ENCODE results near the gene TEC.
"Not testable (repeated sequence)": the region's sequence is repeated elsewhere in the genome, so short reads cannot be mapped to it uniquely, and the experiment has no call there.

TEC gene

DNA sequence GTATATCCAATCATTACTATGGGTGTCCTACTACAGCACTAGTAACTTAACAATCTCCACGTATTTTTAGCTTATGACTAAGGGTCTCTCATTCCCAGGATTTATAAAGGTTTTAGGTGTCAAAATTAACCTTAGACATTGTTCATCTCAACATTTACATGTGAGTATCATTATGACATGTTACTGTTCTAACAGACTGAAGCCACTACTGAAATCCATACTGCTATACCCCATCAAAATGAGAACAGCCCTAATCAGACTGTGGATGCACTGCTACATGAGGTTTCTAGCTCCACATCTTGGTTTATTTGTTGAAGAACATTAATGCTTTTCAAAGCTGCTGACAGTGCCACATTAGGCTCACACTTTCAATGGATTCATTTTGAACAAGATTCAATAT, 100.0 kb downstream of the TEC start:
- DNase-seq (ENCODE audit: low read depth, low spot score): no peak
- ChIA-PET CTCF (no interaction called here), POLR2A (no interaction called here)
- TF ChIP-seq, protein P1, sequence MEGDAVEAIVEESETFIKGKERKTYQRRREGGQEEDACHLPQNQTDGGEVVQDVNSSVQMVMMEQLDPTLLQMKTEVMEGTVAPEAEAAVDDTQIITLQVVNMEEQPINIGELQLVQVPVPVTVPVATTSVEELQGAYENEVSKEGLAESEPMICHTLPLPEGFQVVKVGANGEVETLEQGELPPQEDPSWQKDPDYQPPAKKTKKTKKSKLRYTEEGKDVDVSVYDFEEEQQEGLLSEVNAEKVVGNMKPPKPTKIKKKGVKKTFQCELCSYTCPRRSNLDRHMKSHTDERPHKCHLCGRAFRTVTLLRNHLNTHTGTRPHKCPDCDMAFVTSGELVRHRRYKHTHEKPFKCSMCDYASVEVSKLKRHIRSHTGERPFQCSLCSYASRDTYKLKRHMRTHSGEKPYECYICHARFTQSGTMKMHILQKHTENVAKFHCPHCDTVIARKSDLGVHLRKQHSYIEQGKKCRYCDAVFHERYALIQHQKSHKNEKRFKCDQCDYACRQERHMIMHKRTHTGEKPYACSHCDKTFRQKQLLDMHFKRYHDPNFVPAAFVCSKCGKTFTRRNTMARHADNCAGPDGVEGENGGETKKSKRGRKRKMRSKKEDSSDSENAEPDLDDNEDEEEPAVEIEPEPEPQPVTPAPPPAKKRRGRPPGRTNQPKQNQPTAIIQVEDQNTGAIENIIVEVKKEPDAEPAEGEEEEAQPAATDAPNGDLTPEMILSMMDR (IDR thresholded peaks at IDR 0.05; ENCODE audit: insufficient read depth, low read length, missing control alignments): no peak
- no peak overlapping the region for H3K4me3 ChIP-seq (ENCODE audit: low read depth, low read length)

DNA sequence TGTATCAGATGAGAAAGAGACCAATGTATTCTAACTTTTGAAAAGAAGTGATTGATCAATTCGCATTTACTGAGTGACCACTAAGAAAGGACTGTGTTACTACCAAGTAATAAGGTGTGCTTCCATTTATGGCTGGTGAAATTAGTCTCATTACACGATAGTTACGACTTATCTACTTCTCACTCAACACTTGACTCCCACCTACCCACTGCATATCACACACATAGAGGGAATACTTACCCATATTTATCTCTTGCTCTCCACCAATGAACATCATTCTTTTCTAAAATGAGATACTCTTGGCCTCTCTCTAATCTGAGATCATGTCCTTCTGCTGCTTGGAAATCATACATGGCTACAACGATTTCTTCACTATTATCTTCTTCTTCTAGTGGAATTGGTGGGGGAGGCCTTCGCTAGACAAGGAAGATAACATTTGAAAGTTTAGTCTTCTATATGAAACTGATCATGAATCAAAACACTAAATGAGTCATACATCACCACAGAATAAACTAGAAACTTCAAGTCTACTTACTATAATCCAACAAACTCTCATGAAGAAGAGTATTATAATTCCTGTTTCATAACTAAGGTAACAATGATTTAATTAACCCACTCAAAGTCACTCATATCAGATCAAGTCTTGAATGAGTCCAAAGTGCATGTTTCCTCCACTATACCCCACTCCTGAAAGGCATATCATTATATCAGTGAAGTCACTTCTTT, 101.9 kb downstream of the TEC start:
- CTCF ChIA-PET: no interaction called here
- DNase-seq (ENCODE audit: low read depth, low spot score): no peak
- POLR2A ChIA-PET: no interaction called here
- H3K4me3 ChIP-seq (ENCODE audit: low read depth, low read length): no peak overlapping the region
- TF ChIP-seq, protein P1 (IDR thresholded peaks at IDR 0.05; ENCODE audit: insufficient read depth, low read length, missing control alignments): no peak

DNA sequence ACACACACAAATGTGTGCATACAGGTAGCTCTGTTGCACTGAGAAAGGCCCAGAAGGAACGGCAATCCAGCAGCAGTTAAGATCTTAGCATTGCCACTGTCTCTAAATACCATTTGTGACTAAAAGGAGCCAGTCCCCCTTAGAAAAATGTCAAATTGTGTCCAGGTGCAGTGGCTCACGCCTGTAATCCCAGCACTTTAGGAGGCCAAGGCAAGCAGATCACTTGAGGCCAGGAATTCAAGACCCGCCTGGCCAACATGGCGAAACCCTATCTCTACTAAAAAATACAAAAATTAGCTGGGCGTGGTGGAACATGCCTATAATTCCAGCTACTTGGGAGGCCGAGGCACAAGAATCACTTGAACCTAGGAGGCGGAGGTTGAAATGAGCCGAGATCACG, 105.1 kb downstream of the TEC start:
- H3K4me3 ChIP-seq (ENCODE audit: low read depth, low read length); POLR2A ChIA-PET; DNase-seq (ENCODE audit: low read depth, low spot score); CTCF ChIA-PET: not testable (repeated sequence)

DNA sequence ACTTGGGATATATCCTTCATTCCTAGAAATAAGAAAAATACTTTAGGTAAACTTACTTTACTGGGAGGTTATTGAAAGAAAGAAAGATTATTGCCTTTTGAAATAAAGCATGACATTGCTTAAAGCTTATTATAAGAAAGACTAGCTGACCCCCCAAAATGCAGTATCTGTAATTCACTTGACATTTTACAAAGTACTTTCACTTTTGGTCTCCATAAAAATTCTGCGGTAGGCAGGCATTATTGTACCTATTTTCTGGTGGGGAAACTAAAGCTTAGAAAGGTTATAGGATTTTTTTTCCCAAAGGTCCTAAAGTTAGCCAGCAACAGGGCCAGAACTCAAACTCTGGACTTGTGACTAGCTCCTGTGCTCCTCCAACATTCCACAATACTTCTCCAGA, 105.9 kb downstream of the TEC start:
- DNase-seq (ENCODE audit: low read depth, low spot score): no peak
- ChIA-PET POLR2A (no interaction called here), CTCF (no interaction called here)
- no peak overlapping the region for H3K4me3 ChIP-seq (ENCODE audit: low read depth, low read length)
- TF ChIP-seq, protein P1 (IDR thresholded peaks at IDR 0.05; ENCODE audit: insufficient read depth, low read length, missing control alignments): no peak

DNA sequence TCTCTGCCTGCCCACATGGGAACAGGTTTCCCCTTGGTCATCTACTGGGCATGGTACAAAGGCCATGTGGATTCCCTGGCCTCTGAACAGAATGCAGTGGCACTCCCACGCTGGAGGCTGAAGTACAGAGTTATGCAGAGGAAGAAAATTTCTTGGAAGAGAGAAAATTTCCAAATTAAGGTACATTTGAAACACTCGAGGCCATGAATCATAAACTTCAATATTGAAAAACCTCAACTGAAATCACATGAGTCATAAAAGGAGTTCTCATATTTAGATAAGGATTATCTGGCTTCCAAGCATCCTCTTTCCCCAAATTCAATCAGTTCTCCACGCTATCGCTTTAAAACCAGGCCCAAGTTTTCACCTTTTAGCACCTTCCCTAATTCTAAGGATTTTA, 107.5 kb downstream of the TEC start:
- CTCF ChIA-PET: no interaction called here
- DNase-seq (ENCODE audit: low read depth, low spot score): no peak
- POLR2A ChIA-PET: no interaction called here
- TF ChIP-seq, protein P1 (IDR thresholded peaks at IDR 0.05; ENCODE audit: insufficient read depth, low read length, missing control alignments): no peak
- no peak overlapping the region for H3K4me3 ChIP-seq (ENCODE audit: low read depth, low read length)

DNA sequence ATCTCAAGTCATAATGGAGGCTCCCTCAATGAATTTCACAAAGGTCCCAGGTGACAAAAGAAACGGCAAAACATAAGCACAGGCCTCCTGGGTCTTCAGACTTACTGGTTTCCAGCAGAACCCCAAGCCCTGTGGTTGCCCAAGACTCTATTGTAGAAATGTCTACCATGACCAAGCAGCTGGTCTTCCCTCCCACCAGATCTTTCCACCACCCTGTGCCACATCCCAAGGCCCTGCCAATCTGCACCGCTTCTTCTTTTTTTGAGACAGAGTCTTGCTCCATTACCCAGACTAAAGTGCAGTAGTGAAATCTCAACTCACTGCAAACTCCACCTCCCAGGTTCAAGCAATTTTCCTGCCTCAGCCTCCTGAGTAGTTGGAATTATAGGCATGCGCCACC, 112.4 kb downstream of the TEC start:
- POLR2A ChIA-PET: no interaction called here
- TF ChIP-seq, protein P1 (IDR thresholded peaks at IDR 0.05; ENCODE audit: insufficient read depth, low read length, missing control alignments): no peak
- CTCF ChIA-PET: no interaction called here
- no peak overlapping the region for H3K4me3 ChIP-seq (ENCODE audit: low read depth, low read length)
- DNase-seq (ENCODE audit: low read depth, low spot score): no peak

DNA sequence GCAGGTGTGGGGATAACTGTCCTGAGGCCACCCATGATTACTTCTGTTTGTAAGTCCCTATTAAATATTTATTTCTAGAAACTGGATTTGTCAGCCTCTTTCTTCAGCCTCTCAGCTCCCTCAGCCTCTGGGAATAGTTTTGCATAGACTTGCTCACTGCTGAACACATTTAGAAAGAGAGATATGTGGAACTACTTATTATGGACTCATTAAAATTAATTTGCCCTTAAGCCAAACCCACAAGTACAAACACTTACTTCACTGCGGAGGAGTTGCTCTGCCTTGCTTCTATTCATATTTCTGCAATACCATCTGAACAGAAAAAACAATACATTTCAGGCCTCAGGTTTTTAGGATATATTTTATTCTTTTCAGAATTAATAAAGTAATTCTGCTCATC, 113.2 kb downstream of the TEC start:
- ChIA-PET CTCF (no interaction called here), POLR2A (no interaction called here)
- DNase-seq (ENCODE audit: low read depth, low spot score): no peak
- TF ChIP-seq, protein P1 (IDR thresholded peaks at IDR 0.05; ENCODE audit: insufficient read depth, low read length, missing control alignments): no peak
- H3K4me3 ChIP-seq (ENCODE audit: low read depth, low read length): no peak overlapping the region
